ENCODE results near the gene VEPH1.

VEPH1 gene

DNA sequence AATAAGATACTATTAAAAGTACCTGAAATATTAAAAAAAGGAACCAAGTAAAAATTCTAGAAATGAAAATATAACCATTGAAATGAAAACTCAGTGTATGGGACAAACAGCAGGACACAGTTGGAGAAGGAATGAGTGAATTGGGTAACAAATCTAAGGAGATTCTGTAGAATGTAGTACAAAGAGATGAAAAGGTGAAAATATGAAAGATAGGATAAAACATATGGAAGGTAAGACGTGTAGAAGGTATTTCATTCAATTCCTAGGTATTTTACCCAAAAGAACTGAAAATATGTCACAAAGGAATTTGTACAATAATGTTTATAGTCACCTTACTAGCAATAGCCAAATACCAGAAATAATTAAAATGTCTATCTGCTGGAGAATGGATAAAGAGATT, 260.4 kb downstream of the VEPH1 start:
- TF ChIP-seq, protein P1, sequence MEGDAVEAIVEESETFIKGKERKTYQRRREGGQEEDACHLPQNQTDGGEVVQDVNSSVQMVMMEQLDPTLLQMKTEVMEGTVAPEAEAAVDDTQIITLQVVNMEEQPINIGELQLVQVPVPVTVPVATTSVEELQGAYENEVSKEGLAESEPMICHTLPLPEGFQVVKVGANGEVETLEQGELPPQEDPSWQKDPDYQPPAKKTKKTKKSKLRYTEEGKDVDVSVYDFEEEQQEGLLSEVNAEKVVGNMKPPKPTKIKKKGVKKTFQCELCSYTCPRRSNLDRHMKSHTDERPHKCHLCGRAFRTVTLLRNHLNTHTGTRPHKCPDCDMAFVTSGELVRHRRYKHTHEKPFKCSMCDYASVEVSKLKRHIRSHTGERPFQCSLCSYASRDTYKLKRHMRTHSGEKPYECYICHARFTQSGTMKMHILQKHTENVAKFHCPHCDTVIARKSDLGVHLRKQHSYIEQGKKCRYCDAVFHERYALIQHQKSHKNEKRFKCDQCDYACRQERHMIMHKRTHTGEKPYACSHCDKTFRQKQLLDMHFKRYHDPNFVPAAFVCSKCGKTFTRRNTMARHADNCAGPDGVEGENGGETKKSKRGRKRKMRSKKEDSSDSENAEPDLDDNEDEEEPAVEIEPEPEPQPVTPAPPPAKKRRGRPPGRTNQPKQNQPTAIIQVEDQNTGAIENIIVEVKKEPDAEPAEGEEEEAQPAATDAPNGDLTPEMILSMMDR (IDR thresholded peaks at IDR 0.05; ENCODE audit: insufficient read depth, low read length): no peak
- TF ChIP-seq SPI1 (IDR thresholded peaks at IDR 0.05; ENCODE audit: borderline replicate concordance, low read depth) (no peak), POLR2AphosphoS5 (IDR thresholded peaks at IDR 0.05; ENCODE audit: low read depth) (no peak), GABPA (IDR thresholded peaks at IDR 0.05; ENCODE audit: low read depth) (no peak)
- TF ChIP-seq, protein P2, sequence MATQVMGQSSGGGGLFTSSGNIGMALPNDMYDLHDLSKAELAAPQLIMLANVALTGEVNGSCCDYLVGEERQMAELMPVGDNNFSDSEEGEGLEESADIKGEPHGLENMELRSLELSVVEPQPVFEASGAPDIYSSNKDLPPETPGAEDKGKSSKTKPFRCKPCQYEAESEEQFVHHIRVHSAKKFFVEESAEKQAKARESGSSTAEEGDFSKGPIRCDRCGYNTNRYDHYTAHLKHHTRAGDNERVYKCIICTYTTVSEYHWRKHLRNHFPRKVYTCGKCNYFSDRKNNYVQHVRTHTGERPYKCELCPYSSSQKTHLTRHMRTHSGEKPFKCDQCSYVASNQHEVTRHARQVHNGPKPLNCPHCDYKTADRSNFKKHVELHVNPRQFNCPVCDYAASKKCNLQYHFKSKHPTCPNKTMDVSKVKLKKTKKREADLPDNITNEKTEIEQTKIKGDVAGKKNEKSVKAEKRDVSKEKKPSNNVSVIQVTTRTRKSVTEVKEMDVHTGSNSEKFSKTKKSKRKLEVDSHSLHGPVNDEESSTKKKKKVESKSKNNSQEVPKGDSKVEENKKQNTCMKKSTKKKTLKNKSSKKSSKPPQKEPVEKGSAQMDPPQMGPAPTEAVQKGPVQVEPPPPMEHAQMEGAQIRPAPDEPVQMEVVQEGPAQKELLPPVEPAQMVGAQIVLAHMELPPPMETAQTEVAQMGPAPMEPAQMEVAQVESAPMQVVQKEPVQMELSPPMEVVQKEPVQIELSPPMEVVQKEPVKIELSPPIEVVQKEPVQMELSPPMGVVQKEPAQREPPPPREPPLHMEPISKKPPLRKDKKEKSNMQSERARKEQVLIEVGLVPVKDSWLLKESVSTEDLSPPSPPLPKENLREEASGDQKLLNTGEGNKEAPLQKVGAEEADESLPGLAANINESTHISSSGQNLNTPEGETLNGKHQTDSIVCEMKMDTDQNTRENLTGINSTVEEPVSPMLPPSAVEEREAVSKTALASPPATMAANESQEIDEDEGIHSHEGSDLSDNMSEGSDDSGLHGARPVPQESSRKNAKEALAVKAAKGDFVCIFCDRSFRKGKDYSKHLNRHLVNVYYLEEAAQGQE (IDR thresholded peaks at IDR 0.05; ENCODE audit: insufficient replicate concordance, low read depth): no peak
- Histone ChIP-seq H3K4me3 (replicated peaks; ENCODE audit: insufficient read depth, low read length) (no peak overlapping the region), H3K27me3 (ENCODE audit: insufficient read depth, poor library complexity, severe bottlenecking) (peaks cover under 1% of the 10 kb centered on the region), H3K27ac (replicated peaks) (no peak overlapping the region)
- DNase-seq (ENCODE audit: low read depth in 1 of 2, low spot score in 1 of 2): no peak

DNA sequence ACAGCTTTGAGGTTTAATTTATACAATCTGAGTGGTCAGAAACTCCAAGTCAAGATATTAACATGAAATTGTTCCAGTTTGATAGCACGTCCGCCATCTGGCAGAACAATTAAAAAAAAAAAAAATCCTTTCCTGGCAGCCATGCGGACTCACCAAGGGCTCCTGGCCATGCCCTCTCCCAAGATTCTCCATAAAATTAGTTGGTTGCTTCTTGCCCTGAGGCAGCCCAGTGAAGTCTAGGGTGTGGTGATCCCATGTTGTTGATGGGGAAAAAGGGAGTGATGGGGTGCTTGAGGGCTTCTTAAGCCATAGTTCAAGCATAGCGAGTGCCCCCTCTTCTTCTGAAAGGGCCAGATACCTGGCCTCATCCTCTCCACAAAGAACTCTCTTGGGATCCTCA, 261.6 kb downstream of the VEPH1 start:
- no peak for DNase-seq (ENCODE audit: low read depth in 1 of 2, low spot score in 1 of 2)
- no peak for TF ChIP-seq GABPA (IDR thresholded peaks at IDR 0.05; ENCODE audit: low read depth)
- TF ChIP-seq, protein P1 (IDR thresholded peaks at IDR 0.05; ENCODE audit: insufficient read depth, low read length): no peak
- TF ChIP-seq POLR2AphosphoS5 (IDR thresholded peaks at IDR 0.05; ENCODE audit: low read depth): no peak
- TF ChIP-seq SPI1 (IDR thresholded peaks at IDR 0.05; ENCODE audit: borderline replicate concordance, low read depth): no peak
- TF ChIP-seq, protein P2 (IDR thresholded peaks at IDR 0.05; ENCODE audit: insufficient replicate concordance, low read depth): no peak
- Histone ChIP-seq H3K27me3 (ENCODE audit: insufficient read depth, poor library complexity, severe bottlenecking) (peaks cover 4% of the 10 kb centered on the region), H3K27ac (replicated peaks) (no peak overlapping the region), H3K4me3 (replicated peaks; ENCODE audit: insufficient read depth, low read length) (no peak overlapping the region)

DNA sequence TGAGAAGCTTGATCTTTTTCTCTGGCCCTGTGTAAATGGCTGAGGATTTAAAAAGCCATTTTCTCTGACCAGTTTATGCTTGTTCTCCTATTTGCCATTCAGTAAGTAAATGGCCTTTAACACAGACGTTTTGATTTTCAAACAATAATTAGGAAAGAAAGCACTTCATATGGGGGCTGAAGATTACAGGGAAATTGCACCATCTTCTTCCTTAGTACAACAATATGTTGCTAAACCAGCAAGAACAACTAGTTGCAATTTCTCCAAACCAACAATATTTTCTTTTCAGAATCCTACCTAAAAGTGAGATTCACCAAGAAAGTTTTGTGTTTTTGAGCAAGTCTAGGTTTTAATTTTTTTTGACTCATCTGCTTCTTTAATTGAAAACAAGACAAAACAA, 262.8 kb downstream of the VEPH1 start:
- peaks cover 4% of the 10 kb centered on the region for H3K27me3 ChIP-seq (ENCODE audit: insufficient read depth, poor library complexity, severe bottlenecking)
- no peak for DNase-seq (ENCODE audit: low read depth in 1 of 2, low spot score in 1 of 2)
- no peak overlapping the region for H3K4me3 ChIP-seq (replicated peaks; ENCODE audit: insufficient read depth, low read length)
- TF ChIP-seq, protein P2 (IDR thresholded peaks at IDR 0.05; ENCODE audit: insufficient replicate concordance, low read depth): no peak
- TF ChIP-seq, protein P1 (IDR thresholded peaks at IDR 0.05; ENCODE audit: insufficient read depth, low read length): no peak
- TF ChIP-seq GABPA (IDR thresholded peaks at IDR 0.05; ENCODE audit: low read depth) (no peak), SPI1 (IDR thresholded peaks at IDR 0.05; ENCODE audit: borderline replicate concordance, low read depth) (no peak), POLR2AphosphoS5 (IDR thresholded peaks at IDR 0.05; ENCODE audit: low read depth) (no peak)
- H3K27ac ChIP-seq (replicated peaks): no peak overlapping the region
